ENCODE measurements around the gene CPVL. TPM values are rescaled to one million over a fixed set of nuclear protein-coding genes. Genes with fewer than 3 reads are reported as not detected.

The CPVL gene
- total RNA-seq, 1 experiment from 2014 or later = 1.1 TPM

GRCh38 chr7:29005406-29005805 is 140.9 kb downstream of the CPVL start:
- no peak overlapping the region for H3K27ac ChIP-seq (ENCODE audit: low read length)
- H3K9me3 ChIP-seq (ENCODE audit: control insufficient read depth, insufficient read depth, low read depth, low read length) = no peaks in the 10 kb centered on the region
- no peaks in the 10 kb centered on the region for H3K4me1 ChIP-seq (ENCODE audit: control insufficient read depth, insufficient read depth, low read length)
- ChIA-PET POLR2A (no interaction called here), CTCF (interaction anchor here (0.7 kb wide), 1 partner anchor 34 kb away, joined by 3 read pairs; no protein-coding TSS in a partner anchor)
- intact Hi-C loops (cut with micrococcal nuclease; ENCODE audit: unreplicated experiment) = no loop called here
- no peaks in the 10 kb centered on the region for H3K36me3 ChIP-seq (ENCODE audit: control insufficient read depth, insufficient read depth, low read length)
- TF ChIP-seq TCF7L2 (IDR thresholded peaks at IDR 0.05; ENCODE audit: low read depth, low read length) = no peak
- no peak for TF ChIP-seq SIN3A (IDR thresholded peaks at IDR 0.05; ENCODE audit: borderline replicate concordance, insufficient read depth, low read depth, low read length)
- no peak for TF ChIP-seq POLR2AphosphoS5 (IDR thresholded peaks at IDR 0.05; ENCODE audit: low read depth, low read length)
- no peak for TF ChIP-seq REST (IDR thresholded peaks at IDR 0.05; ENCODE audit: insufficient read depth in 1 of 2, low read depth in 2 of 2, low read length in 1 of 2)
- TF ChIP-seq CTCF (IDR thresholded peaks at IDR 0.05) = no peak
- in situ Hi-C loops (cut with HindIII; ENCODE audit: low pct_unique_long_range_greater_than_20kb, low sequenced_read_pairs) = no loop called here
- peaks cover 5% of the 10 kb centered on the region; the same call in 1 of the 2 replicates for H3K27me3 ChIP-seq (ENCODE audit: control insufficient read depth, insufficient read depth, low read length)
- no peak for ATAC-seq
- no peak for DNase-seq (ENCODE audit: low read depth, low spot score)
- BruUV-seq (replicated peaks) = no TSS peak
- H3K4me3 ChIP-seq (ENCODE audit: low read depth in 2 of 2, low read length in 2 of 2) = no peak overlapping the region

GRCh38 chr7:29003703-29004102 is 142.6 kb downstream of the CPVL start:
- ChIA-PET POLR2A (interaction anchor here (0.6 kb wide), 1 partner anchor 437 kb away, joined by 16 read pairs; no protein-coding TSS in a partner anchor), CTCF (no interaction called here)
- no peak for ATAC-seq

More at GRCh38 chr7:29003703-29004102, 142.6 kb downstream of the CPVL start:
- no peaks in the 10 kb centered on the region for H3K36me3 ChIP-seq (ENCODE audit: control insufficient read depth, insufficient read depth, low read length)
- no peak overlapping the region for H3K4me3 ChIP-seq (ENCODE audit: low read depth in 2 of 2, low read length in 2 of 2)
- BruUV-seq (replicated peaks) = no TSS peak
- TF ChIP-seq TCF7L2 (IDR thresholded peaks at IDR 0.05; ENCODE audit: low read depth, low read length) (no peak), REST (IDR thresholded peaks at IDR 0.05; ENCODE audit: insufficient read depth in 1 of 2, low read depth in 2 of 2, low read length in 1 of 2) (no peak), POLR2AphosphoS5 (IDR thresholded peaks at IDR 0.05; ENCODE audit: low read depth, low read length) (no peak), SIN3A (IDR thresholded peaks at IDR 0.05; ENCODE audit: borderline replicate concordance, insufficient read depth, low read depth, low read length) (no peak), CTCF (IDR thresholded peaks at IDR 0.05) (no peak)
- no peak for DNase-seq (ENCODE audit: low read depth, low spot score)
- peaks cover 5% of the 10 kb centered on the region; the same call in 1 of the 2 replicates for H3K27me3 ChIP-seq (ENCODE audit: control insufficient read depth, insufficient read depth, low read length)
- intact Hi-C loops (cut with micrococcal nuclease; ENCODE audit: unreplicated experiment) (no loop called here), in situ Hi-C loops (cut with HindIII; ENCODE audit: low pct_unique_long_range_greater_than_20kb, low sequenced_read_pairs) (no loop called here)
- H3K27ac ChIP-seq (ENCODE audit: low read length) = no peak overlapping the region
- no peaks in the 10 kb centered on the region for H3K4me1 ChIP-seq (ENCODE audit: control insufficient read depth, insufficient read depth, low read length)
- no peaks in the 10 kb centered on the region for H3K9me3 ChIP-seq (ENCODE audit: control insufficient read depth, insufficient read depth, low read depth, low read length)

Measured in Panc1 (cell line).